Stimulated activated CD4-positive, alpha-beta T cell treated with anti-CD3 and anti-CD28 coated beads, TNF-alpha, amount 100 ng/mL, for 24 hours (primary cell): ENCODE data around the gene PLAAT3.
A peak's percentile ranks its signal among the peaks of the same experiment; 100 is the strongest.
"Not testable (repeated sequence)": the region's sequence is repeated elsewhere in the genome, so short reads cannot be mapped to it uniquely, and the experiment has no call there.

Experiments
- DNase-seq, 3 experiments: peaks; one replicate each; pipeline ENCODE4 v3.0.0-alpha.2; 2020; ENCODE audit warnings: low read depth in 3 of 3

The PLAAT3 gene

DNA sequence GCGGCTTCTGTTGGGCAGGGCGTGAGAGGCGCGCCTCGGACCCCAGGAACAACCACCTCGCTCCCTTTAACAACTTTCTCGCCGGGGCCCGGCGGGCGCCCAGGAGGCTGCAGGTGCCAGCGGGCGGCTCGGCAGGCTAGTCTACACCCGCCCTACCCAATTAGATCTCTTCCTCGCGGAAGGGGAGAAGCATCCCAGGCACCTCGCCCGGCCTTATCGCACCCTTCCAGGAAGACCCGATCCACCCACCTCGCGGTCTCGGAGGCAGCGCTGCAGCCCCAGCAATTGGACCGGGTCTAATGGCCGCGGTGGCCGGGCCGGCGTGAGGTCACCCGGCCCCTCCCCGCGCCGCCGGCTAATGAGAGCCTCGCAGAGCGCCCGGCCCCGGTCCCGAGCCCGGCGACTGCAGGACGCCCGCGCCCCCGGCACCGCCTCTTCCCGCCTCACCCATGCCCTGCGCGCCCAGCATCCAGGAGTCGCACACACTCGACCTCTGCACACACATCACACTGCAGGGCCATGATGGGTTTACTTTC, at the start of gene PLAAT3:
PLAAT3 (minus strand) TSS at position 298 of the 536 bp plus-strand sequence. CDS start 419 bp downstream, outside the sequence.
- peak in 1 of 3 experiments; percentile 38 for DNase-seq

DNA sequence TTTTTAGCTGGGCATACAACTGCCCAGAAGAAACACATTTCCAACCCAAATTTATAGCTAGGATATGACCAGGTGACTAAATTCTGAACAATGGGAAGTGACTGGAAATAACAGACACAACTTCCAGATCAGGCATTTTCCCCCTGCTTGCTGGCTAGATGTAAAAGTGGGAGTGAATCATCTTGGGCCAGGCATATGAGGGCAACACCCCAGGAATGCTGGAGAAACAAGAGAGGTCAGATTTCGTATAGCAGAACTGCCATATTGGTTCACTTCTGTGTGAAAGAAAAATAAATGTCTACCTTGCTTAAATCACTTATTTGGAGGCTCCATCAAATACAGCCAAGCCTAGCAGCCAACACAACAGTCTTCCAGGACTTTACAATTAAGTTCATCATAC, 49.6 kb upstream of the PLAAT3 start:
- no peak for DNase-seq

DNA sequence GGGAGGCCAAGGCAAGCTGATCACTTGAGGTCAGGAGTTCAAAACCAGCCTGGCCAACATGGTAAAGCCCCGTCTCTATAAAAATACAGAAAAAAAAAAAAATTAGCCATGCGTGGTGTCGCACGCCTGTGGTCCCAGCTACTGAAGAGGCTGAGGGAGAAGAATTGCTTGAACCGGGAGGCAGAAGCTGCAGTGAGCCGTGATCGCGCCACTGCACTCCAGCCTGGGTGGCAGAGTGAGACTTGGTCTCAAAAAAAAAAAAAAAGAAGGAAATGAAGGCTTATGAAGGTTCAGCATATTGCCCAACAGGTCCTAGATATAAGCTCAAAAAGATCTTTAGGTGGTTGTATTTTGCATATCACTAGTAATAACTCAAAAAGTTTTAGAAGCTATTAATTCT, 46.7 kb upstream of the PLAAT3 start:
- no peak for DNase-seq

DNA sequence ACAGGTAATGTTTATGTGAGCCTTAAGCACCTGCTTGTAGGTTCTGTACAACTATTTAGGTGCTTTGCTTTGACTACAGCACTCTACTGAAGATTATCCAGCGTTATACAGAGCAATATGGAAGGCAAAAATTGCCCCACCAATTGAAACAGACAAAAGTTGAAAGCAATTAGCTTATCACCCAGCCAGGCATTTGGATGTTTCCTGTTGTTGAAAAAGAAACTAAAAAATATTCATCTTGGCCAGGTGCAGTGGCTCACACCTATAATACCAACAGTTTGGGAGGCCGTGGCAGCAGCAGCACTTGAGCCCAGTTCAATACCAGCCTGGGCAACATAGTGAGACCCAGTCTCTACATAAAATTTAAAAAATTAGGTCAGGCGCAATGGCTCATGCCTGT, 38.4 kb upstream of the PLAAT3 start:
- DNase-seq = no peak

DNA sequence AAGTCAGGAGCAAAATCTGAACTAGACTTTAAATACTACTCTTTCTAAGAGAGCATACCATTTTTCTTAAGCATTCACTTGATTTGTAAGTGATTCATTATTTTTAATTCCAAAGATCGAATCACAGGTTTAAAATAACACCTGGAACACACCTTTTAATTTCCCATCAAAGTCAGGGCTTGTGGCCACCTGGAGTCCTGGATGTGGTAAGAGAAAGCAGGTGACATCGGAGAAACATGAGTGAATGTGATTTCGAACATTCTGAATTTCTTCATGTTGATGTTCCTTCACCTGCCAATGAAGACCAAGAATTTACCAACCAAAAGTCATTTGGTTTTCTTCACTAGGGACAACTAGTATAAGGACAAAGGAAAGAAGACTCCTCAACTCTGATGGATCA, 29.0 kb upstream of the PLAAT3 start:
- DNase-seq = no peak

DNA sequence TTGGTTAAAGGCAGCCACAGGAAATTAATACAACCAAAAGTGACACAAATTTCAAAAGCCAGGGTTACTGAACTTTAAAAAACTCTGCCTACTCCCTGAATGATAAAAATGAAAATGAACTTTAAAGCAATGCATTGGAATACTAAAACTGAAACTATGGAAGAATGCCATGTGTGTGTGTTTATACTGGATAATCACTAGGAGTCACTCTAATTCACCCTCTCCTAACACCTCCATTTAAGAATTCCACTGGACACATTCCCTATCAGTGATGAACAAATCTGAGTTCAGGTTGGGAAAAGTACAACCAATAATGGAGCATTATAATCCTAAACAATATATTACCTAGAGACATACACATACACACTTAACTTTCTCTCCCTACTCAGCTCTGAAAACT, 27.5 kb upstream of the PLAAT3 start:
- DNase-seq = no peak

DNA sequence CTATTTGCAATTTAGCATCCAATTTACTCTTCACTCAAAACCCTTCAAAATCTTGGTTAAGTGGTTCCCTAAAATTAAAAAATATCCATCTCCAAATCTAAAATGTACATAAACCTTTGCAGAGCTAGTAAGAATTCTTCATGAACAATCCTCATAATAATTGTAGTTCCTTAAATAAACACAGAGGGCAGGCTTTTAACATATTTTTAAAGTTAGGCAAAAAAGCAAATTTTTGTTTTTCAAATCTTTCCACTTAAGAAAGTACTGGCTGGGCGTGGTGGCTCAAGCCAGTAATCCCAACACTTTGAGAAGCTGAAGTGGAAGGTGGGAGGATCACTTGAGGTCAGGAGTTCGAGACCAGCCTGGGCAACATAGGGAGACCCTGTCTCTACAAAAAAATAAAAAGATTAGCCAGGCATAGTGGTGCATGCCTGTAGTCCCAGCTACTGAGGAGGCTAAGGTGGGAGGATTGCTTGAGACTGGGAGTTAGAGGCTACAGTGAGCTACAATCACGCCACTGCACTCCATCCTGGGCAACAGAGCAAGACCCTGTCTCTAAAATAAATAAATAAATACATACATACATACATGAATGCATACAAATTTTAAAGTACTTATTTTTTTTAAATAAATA, 25.1 kb upstream of the PLAAT3 start:
- no peak for DNase-seq

DNA sequence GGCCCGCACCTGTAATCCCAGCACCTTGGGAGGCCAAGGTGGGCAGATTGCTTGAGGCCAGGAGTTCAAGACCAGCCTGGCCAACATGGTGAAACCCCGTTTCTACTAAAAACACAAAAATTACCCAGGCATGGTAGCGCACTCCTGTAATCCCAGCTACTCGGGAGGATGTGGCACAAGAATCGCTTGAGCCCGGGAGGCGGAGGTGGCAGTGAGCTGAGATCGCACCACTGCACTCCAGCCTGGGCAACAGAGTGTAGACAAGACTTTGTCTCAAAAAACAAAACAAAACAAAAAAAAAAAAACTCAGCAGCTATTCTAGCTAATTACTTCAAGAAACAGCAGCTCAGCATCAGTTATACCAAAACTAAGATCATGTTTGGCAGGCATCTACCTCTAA, 24.2 kb upstream of the PLAAT3 start:
- DNase-seq = not testable (repeated sequence)

DNA sequence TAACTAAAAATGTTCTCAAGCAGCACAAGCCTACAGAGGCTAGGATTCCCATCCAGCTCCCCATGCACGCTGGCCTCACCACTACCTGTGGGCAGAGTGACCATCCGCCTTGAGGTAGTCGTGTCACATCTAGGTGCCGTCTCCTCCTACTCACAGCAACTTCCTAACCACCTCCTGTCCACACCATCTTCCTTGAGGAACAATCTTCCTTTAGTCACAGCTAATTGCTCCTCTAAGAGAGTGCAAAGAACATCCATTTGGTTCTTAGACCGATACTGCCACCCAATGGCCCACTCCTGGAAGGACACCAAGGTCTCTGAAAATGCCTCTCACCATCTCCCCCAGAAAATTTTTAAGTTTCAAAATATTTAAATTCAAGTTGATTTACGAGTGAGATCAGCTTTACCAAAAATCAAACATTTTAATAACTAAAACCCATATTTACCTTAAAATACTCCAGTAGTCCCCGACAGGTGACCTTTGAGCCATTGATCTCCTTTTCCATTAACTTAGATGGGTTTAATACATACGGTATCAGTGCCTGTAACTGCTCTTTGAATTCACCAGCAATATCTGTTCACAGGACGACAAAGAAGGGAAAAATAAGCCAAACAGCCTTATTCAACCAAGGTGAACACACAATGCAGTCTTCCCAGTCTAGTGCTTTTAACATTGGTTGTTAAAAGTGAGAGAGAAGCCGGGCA, 21.7 kb upstream of the PLAAT3 start:
- peak; percentile 33 to 57 (median 51) for DNase-seq

DNA sequence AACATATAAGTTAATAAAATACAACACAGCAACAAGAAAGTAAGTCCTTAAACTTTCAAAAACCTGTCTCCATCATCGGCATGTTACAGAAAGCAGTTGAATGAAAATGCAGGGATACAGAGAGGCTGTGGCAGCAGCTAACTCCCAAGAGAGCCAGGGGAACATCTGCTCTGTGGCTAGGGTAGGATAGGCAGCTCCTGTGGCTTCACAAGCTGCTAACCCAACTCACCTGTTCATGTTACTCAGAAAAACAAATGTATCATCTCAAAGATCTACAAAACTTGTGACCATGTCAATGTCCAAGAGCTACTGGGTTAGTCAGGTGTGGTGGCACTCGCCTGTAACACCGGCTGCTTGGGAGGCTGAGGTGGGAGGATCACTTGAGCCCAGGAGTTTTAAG, 15.2 kb upstream of the PLAAT3 start:
- DNase-seq = no peak

DNA sequence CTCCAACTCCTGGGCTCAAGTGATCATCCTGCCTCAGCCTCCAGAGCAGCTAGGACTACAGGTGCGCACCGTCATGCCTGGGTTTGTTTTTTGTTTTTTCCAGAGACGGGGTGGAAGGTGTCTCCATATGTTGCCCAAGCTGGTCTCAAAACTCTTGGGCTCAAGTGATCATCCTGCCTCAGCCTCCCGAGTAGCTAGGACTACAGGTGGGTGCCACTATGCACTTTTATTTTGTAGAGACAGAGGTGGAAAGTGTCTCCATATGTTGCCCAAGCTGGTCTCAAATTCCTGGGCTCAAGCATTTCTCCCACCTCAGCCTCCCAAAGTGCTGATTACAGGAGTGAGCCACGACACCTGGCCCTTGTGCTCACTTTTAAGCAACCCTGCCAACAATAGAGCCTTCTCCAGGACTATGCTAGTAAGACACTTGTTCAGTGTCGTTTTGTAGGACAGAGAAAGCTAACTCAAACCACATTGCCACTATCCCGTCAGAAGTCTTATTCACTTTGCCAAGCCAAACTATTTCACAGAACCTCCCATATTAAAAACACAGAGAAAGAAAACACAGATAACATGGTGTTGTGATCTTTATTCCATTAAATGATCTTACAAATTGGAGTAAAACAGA, 9.4 kb upstream of the PLAAT3 start:
- DNase-seq = no peak

DNA sequence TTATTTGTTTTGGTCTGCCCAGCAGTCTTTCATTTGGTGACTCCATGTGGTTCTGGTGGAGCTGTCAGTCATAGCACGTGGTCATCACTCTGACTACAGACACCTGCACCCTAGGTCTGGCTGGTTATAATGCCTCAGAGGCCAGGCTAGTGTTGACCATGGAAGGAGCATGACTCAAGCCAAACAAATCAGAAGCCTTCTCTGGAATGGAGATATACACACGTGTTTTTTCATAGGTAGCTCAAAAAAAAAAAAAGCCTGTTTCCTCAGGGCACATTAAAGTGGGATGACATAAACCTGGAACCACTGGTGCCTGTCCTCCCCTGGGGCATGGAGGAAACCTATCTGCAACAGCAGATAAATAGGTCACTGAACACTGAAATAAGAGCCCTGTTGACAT, 8.1 kb upstream of the PLAAT3 start:
- no peak for DNase-seq

DNA sequence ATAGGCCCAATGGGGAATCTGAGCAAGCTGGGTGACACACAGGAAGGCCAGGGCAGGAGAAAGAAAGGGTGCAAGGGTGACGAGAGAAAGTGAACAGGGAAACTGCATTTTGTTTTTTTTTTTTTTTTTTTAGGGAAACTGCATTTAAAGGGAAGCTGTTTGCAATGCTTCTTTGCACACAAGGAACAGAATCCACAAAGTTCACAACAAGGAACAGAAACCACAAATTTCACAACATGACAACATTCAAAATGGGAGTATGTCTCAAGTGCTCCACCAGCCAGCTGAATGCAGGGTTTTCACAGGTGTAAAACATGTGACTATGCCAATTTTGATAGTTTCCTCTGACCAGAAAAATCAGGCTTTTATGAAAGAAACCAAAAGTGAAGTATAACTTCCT, 6.8 kb upstream of the PLAAT3 start:
- no peak for DNase-seq

DNA sequence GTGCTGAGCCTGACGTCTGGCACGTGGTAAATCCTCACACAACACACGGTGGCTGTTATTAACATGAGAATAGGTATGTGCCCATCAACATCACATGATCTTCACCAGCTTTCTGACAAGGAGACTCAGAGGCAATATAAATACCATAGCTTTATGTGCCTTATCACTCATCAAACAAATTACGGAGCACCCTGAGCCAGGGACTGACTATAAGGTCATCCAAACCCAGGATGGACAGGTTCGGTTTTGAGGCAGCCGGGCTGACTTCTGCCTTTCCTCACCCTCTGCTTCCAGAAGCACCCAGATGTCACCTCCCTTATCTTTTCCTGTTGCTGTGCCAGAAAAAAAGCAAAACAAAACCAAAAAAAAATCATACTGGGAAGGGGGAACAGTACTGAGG, 5.7 kb upstream of the PLAAT3 start:
- DNase-seq = no peak

DNA sequence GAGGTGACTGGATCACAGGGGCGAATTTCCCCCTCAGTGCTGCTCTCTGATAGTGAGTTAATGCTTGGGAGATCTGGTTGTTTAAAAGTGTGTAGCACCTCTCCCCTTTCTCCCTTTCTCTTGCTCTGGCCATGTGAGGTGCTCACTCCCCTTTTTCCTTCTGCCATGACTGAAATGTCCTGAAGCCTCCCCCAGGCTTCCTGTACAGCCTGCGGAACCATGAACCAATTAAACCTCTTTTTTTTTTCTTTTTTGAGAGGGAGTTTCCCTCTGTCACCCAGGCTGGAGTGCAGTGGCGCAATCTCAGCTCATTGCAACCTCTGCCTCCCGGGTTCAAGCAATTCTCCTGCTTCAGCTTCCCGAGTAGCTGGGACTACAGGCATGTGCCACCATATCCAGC, 3.5 kb upstream of the PLAAT3 start:
- not testable (repeated sequence) for DNase-seq

DNA sequence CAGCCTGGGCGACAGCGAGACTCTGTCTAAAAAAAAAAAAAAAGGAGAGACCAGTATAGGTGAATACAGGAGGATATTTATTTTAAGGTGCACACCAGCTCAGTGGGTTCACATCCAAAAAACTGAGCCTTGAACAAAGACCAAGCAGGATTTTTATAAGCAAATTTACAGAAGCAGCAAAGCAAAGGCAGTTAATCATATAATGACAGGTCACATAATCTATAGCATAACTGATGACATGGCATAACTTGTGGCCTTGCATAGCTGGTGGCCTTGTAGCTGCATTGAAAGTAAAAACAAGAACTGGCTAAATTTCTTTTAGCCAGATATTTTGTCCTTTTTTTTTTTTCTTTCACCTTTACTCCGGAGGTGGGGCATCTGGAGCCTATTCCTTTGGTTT, 2.7 kb upstream of the PLAAT3 start:
- no peak for DNase-seq

DNA sequence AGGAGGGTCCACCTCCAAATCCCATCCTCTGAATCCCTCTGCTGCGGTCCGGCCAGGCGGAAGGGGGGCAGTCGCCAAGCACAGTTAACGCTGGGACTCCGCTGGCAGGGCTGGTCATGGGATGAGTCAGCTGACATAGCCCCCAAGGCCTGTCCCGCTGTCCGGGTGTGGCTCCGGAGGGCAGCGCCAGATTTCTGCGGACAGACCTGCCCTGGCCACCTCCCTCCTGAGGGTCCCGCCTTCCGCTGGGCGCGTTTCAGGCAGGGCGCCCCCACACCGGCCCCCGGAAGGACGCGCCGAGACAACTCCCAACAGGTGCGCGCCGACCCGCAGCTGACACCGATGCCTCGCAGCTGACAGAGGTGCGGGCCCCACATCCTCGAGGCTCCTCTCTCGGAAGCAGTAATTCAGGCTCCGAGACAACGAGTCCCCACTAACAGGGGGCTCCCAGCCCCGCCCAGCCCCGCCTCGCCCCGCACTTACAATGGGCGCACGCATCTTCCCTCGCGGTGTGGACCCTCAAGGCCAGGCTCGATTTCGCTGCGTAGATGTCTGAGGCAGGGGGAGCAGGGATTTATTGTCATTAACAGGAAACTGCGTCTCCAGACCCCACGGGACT, 607 bp downstream of the PLAAT3 start:
- DNase-seq = peak in 1 of 3 experiments; percentile 19

DNA sequence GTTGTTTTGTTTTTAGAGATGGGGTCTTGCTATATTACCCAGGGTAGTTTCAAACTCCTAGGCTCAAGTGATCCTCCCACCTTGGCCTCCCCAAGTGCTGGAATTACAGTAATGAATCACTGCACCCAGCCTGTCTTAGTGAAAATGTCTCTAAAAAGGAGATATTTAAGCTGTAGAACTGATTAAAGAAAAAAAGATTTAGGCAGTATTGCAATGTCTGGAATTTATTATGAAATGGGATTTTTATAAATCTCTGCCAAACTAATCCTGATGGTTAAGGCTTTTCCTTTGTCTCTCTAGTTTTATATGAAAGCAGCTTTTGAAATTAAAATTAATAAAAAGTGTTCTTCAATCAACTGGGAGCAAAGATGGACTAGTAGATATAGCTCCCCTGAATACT, 2.1 kb downstream of the PLAAT3 start:
- DNase-seq = no peak

DNA sequence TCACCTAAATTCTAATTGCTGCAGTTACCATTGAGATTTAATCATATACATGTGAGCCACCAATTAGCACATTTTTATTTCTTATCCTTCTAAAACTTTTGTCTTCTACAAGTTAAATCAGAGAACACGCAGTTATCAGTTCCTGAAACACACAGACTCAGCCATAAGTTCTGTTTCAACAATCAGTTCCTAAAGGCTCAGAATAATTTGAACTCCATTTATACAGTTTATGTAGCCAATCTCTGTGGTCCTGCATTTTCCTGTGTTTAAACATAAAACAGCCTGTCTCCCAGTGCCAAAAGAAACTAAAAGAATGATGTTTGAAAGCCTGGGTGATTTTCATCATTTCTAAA, 2.9 kb downstream of the PLAAT3 start:
- DNase-seq = no peak

DNA sequence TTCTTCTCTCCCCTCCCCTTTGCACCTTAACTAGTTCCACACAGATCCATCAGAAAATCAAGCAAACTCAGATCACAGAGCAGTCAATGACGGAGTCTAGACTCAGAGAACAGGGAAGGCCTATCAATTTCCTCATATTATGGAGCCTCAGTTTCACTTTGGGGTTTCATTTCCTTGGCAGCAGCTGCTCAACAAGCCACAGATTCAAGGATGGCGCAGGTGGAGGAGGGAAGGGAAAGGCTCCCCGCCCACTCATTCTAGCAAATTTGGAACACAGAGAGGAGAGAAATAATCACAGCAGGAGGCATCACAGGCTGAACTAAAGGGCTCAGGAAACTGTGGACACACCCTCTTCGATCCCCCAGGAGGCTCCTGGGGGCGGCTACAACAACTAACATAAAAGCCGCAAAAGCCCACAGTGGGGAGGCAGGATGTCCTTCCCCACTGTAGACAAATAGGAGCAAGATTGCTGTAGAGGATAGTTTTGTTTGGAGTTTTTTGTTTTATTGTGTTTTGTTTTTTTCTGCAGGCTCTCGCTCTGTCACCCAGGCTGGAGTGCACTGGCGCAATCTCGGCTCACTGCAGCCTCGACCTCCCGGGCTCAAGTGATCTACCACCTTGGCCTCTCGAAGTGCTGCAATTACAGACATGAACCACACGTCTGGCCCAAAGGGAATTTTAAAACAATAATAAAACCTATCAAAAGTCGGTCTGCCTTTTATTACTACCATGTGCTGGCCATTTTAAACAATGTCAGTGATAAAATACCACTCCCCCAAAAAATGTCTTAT, 3.4 kb downstream of the PLAAT3 start:
- DNase-seq = no peak

DNA sequence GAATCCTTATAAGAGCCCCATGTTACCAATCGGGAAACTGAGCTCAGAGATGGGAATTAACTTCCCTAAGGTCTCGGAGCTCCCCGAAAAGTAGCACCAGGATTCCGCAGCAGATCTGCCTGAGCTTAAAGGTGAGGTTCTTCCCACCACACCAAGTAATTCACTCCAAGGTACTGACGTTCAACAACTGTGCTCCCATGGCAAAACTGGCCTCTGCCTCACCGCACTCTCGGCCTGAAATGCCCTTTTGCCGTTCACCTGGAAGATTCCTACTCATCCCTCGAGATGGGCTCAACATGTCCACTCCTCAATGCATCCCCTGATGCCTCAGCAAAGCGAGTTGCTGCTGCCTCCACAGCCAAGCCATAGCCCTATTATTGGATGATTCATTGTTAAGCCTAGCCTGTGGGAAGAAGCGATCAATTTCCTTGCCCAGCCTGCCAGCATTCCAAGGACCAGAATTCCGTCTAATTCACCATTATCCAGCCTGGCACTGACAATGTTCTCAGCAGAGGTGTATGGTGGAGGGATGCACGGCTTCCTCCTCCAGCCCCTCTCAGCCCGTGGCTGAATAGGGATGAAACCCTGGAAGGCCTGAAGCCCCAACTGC, 4.2 kb downstream of the PLAAT3 start:
- no peak for DNase-seq
